Right renal cortex interstitium (tissue), 3 donors: ENCODE results near the gene P4HA2. TPM values are rescaled to one million over a fixed set of nuclear protein-coding genes. Genes with fewer than 3 reads are reported as not detected.
"Not testable (repeated sequence)": the region's sequence is repeated elsewhere in the genome, so short reads cannot be mapped to it uniquely, and the experiment has no call there.

Experiments
- DNase-seq, 3 donors: peaks; one replicate each; pipeline ENCODE4 v3.0.0-alpha.2; 2013; ENCODE audit warnings: low read depth in 3 of 3, low spot score in 2 of 3
- polyA plus RNA-seq, 3 donors: library from polyadenylated mRNA; unstranded; fragments of 120-200 nt; gene quantifications; one replicate each; pipeline ENCODE4 v1.2.1, GENCODE V29; 2013; ENCODE audit not compliant: insufficient read length in 3 of 3

Gene P4HA2
- polyA plus RNA-seq, 3 donors: 31.0 to 37.2 (median 33.1) TPM

DNA sequence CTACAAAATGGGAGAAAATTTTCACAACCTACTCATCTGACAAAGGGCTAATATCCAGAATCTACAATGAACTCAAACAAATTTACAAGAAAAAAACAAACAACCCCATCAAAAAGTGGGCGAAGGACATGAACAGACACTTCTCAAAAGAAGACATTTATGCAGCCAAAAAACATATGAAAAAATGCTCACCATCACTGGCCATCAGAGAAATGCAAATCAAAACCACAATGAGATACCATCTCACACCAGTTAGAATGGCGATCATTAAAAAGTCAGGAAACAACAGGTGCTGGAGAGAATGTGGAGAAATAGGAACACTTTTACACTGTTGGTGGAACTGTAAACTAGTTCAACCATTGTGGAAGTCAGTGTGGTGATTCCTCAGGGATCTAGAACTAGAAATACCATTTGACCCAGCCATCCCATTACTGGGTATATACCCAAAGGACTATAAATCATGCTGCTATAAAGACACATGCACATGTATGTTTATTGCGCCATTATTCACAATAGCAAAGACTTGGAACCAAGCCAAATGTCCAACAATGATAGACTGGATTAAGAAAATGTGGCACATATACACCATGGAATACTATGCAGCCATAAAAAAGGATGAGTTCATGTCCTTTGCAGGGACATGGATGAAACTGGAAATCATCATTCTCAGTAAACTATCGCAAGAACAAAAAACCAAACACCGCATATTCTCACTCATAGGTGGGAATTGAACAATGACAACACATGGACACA lies 65.9 kb downstream of the P4HA2 start:
- DNase-seq: not testable (repeated sequence)

DNA sequence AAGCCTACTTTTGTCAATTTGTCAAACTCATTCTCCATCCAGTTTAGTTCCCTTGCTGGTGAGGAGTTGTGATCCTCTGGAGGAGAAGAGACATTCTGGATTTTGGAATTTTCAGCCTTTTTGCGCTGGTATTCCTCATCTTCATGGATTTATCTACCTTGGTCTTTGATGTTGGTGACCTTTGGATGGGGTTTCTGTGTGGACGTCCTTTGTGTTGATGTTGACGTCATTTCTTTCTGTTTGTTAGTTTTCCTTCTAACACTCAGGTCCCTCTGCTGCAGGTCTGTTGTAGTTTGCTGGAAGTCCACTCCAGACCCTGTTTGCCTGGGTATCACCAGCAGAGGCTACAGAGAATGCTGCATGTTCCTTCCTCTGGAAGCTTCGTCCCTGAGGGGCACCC lies 71.2 kb downstream of the P4HA2 start:
- no peak for DNase-seq

DNA sequence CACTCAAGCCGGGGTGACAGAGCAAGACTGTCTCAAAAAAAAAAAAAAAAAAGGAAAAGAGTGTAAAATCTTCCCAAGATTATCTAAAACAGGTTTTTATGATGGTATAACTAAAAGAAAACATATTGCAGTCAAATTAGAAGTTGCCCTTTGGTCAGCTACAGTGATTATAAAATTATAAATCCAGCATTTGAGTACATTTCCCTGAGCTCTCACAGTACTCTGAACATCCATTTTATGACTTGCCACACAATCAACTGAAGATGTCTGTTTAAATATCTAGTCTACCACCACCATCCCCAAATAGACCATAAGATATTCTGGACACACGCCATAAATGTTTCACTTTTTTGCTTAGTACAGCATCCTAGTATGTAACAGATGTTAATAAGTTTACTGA lies 77.1 kb downstream of the P4HA2 start:
- no peak for DNase-seq

DNA sequence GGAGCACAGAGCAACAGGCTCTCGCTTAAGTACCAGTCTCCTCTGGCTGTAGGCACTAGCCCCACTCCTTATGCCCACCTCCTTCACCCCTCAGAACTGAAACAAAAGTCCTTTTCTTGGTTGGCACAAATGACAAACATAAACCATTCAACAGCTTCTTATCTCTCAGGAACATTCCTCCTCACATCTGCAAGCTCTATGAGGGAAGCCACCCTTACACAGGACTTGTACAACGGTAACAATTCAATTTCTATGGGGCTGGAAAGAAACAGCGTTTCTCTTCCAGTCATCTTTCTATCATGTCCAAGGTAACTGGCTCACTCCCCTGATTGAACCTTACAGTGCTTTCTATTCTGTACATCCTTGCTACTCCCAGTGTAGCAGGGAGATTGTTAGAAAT lies 80.0 kb downstream of the P4HA2 start:
- no peak for DNase-seq

DNA sequence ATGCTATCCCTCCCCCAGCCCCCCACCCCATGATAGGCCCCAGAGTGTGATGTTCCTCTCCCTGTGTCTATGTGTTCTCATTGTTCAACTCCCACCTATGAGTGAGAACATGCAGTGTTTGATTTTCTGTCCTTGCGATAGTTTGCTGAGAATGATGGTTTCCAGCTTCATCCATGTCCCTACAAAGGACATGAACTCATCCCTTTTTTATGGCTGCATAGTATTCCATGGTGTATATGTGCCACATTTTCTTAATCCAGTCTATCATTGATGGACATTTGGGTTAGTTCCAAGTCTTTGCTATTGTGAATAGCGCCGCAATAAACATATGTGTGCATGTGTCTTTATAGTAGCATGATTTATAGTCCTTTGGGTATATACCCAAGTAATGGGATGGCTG lies 82.3 kb downstream of the P4HA2 start:
- DNase-seq: not testable (repeated sequence)

DNA sequence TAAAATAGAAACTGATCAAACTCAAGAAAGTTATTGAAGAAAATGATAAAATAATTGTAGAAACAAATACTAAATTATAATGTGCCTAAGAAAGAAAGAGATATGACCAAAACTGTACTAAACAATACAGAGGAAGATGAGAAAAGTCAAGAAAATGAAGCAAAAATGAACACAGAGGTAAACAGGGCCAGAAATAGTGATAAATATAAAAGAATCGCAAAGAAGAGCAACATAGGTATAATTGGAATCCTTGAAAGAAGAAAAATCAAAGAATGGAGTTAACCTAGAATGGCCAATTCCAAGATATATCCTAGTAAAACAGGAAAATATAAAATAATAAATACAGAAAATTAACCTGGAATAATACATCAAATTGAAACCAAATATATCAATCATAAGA lies 84.5 kb downstream of the P4HA2 start:
- no peak for DNase-seq

DNA sequence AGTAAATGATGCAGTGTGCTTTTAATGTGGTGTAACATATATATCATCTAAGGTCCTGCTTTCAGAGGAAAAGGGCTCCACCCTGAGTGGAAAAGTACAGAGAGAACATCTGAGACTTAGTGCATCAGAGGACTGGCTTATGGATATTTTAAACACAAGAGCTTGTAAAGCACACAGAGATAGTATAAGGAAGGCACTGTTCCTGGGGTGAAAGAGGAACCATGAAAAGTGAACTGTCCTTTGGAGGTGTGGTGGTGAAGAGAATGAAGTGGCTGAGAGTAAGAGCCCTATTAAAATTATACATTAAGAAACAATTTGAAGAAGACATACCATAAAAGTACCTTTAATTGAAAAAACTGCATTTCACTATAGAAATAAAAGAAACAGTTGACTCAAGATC lies 85.2 kb downstream of the P4HA2 start:
- DNase-seq: no peak

Other genes starting within 250 kb of the P4HA2 start
- gene ACSL6, start 216.2 kb downstream of the P4HA2 start, polyA plus RNA-seq: 1 to 10 TPM; 1.8 to 2.6 (median 2.2) TPM
- gene IL3, start 167.2 kb downstream of the P4HA2 start, polyA plus RNA-seq: not detected
- not detected for gene CSF2, start 154.1 kb downstream of the P4HA2 start, polyA plus RNA-seq
- gene PDLIM4, start 29.8 kb upstream of the P4HA2 start, polyA plus RNA-seq: 10 to 100 TPM; 11.0 to 13.0 (median 11.2) TPM
- 1 to 10 TPM; 5.1 to 6.2 (median 5.8) TPM for gene SLC22A4, start 66.5 kb upstream of the P4HA2 start, polyA plus RNA-seq
- gene SLC22A5, start 141.9 kb upstream of the P4HA2 start, polyA plus RNA-seq: 10 to 100 TPM; 44.1 to 52.4 (median 45.1) TPM